ENCODE data around the gene CTNND1. TPM values are rescaled to one million over a fixed set of nuclear protein-coding genes. Genes with fewer than 3 reads are reported as not detected.

CTNND1 gene
- total and polyA plus RNA-seq, 2 of the 8 experiments (the other 6 are each of a cell fraction or from before 2014, with no cell fraction given) = 91.9 to 164 TPM

DNA sequence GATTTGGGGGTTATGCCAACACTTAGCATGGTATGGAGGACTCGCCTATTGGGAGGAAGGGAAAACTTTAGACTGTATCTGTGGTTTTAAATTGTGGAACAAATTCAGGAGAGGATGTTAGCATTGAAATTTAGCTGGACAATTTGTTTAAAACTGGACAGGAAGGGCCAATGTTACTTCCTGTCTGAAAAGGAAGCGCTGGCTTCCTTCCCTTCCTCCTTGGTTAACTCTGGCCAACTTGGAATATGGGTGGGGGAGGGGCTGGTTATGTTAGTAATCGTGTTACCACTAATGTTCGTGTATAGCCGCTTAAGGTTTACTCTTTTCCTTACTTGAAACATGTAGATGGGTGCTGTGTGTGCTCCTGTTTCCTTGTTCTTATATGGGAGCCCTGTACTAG lies 13.9 kb downstream of the CTNND1 start (continued):
- TF ChIP-seq TAF7 (optimal IDR thresholded peaks at IDR 0.05; ENCODE audit: borderline replicate concordance, low read depth, low read length) (no peak), CTBP2 (IDR thresholded peaks at IDR 0.05; ENCODE audit: borderline replicate concordance, insufficient read depth, insufficient read length, low read length) (no peak), CEBPB (IDR thresholded peaks at IDR 0.05; ENCODE audit: low read depth, low read length) (no peak), BACH1 (IDR thresholded peaks at IDR 0.05; ENCODE audit: low read length) (no peak)
